IMR-90 (cell line): ENCODE results near the gene NDUFS2. TPM values are rescaled to one million over a fixed set of nuclear protein-coding genes. Genes with fewer than 3 reads are reported as not detected.

Experiments
- ATAC-seq: fragments of 200-7000 bp; cut with Tn5 transposase; 2 replicates; pipeline ENCODE4 v1.9.1; 2020; ENCODE audit warnings: low read depth, mild to moderate bottlenecking, moderate library complexity
- BruUV-seq: library from RNA; stranded (reverse); fragments of 400-500 nt; replicated peaks from 2 replicates; lab custom pipeline; 2021; lab: Mats Ljungman, UMichigan
- CTCF ChIA-PET: fragments of 300-600 bp; formaldehyde crosslinking; extraction: SDS; loops from one replicate; lab custom pipeline; 2021; ENCODE audit warnings: antibody characterized with exemption; lab: Yijun Ruan, JAX
- POLR2A ChIA-PET: fragments of 300-600 bp; sonication (Branson Sonifier 250); formaldehyde crosslinking; loops from one replicate; lab custom pipeline; 2022; ENCODE audit warnings: antibody characterized with exemption; ENCODE audit not compliant: unreplicated experiment; lab: Charles Lee
- DNase-seq: peaks from one replicate; pipeline ENCODE4 v3.0.0; 2013
- H2AFZ ChIP-seq: replicated peaks from 2 replicates; pipeline ENCODE3; 2013; ENCODE audit warnings: low read length, mild to moderate bottlenecking; ENCODE audit not compliant: poor library complexity
- H2AK5ac ChIP-seq: 2 replicates; pipeline ENCODE4 v1.6.1; 2013; ENCODE audit warnings: low read depth, low read length, inconsistent platforms
- H2AK9ac ChIP-seq: replicated peaks from 2 replicates; pipeline ENCODE3; 2013; ENCODE audit warnings: mild to moderate bottlenecking, low read depth, low read length, moderate library complexity; ENCODE audit not compliant: poor library complexity
- H2BK120ac ChIP-seq: 2 replicates; pipeline ENCODE4 v1.6.1; 2013; ENCODE audit warnings: low read depth, low read length, inconsistent platforms
- H2BK15ac ChIP-seq: 3 replicates; pipeline ENCODE4 v1.6.1; 2013; ENCODE audit warnings: low read depth, low read length, inconsistent platforms
- H2BK20ac ChIP-seq: 2 replicates; pipeline ENCODE4 v1.6.1; 2013; ENCODE audit warnings: low read depth, mild to moderate bottlenecking, inconsistent platforms, low read length, moderate library complexity
- H2BK5ac ChIP-seq: 2 replicates; pipeline ENCODE4 v1.6.1; 2013; ENCODE audit warnings: mild to moderate bottlenecking, low read depth, low read length, inconsistent platforms; ENCODE audit not compliant: poor library complexity, severe bottlenecking
- H3K14ac ChIP-seq: replicated peaks from 2 replicates; pipeline ENCODE4 v1.6.1; 2013; ENCODE audit warnings: low read depth, low read length, inconsistent platforms
- H3K18ac ChIP-seq: 2 replicates; pipeline ENCODE4 v1.6.1; 2013; ENCODE audit warnings: low read depth, low read length, control low read depth
- H3K23ac ChIP-seq: 2 replicates; pipeline ENCODE4 v1.6.1; 2013; ENCODE audit warnings: low read depth, low read length, inconsistent platforms
- H3K27ac ChIP-seq: 2 replicates; pipeline ENCODE4 v1.5.1; 2013; ENCODE audit warnings: mild to moderate bottlenecking, control low read depth, low read length; ENCODE audit not compliant: insufficient read depth
- H3K27me3 ChIP-seq: 2 replicates; pipeline ENCODE4 v1.6.1; 2013; ENCODE audit warnings: low read length; ENCODE audit not compliant: control insufficient read depth, insufficient read depth
- H3K36me3 ChIP-seq: 2 replicates; pipeline ENCODE4 v1.6.1; 2013; ENCODE audit warnings: low read length, mixed read lengths; ENCODE audit not compliant: control insufficient read depth, insufficient read depth
- H3K4ac ChIP-seq: 2 replicates; pipeline ENCODE4 v1.6.1; 2013; ENCODE audit warnings: low read depth, low read length, inconsistent platforms
- H3K4me1 ChIP-seq: 2 replicates; pipeline ENCODE4 v1.6.1; 2013; ENCODE audit warnings: low read length, mixed read lengths; ENCODE audit not compliant: control insufficient read depth, insufficient read depth
- H3K4me2 ChIP-seq: 2 replicates; pipeline ENCODE4 v1.6.1; 2013; ENCODE audit warnings: low read depth, mild to moderate bottlenecking, control low read depth, low read length, moderate library complexity
- H3K4me3 ChIP-seq: 2 replicates; pipeline ENCODE4 v1.5.1; 2013; ENCODE audit warnings: low read depth, mild to moderate bottlenecking, control low read depth, low read length, moderate library complexity; ENCODE audit not compliant: insufficient read depth
- H3K56ac ChIP-seq: 2 replicates; pipeline ENCODE4 v1.6.1; 2013; ENCODE audit warnings: low read length, inconsistent platforms; ENCODE audit not compliant: insufficient read depth; ENCODE audit errors: extremely low read depth
- H3K79me1 ChIP-seq, 2 experiments: 2 replicates each; pipeline ENCODE4 v1.6.1; 2013; ENCODE audit warnings: low read length in 2 of 2, inconsistent platforms in 1 of 2, low read depth in 1 of 2
- H3K9ac ChIP-seq: 2 replicates; pipeline ENCODE4 v1.6.1; 2013; ENCODE audit warnings: low read depth, low read length, control low read depth
- H3K9me1 ChIP-seq: 2 replicates; pipeline ENCODE4 v1.6.1; 2013; ENCODE audit warnings: low read length, inconsistent platforms; ENCODE audit not compliant: insufficient read depth
- H3K9me3 ChIP-seq: 2 replicates; pipeline ENCODE4 v1.6.1; 2013; ENCODE audit warnings: low read length; ENCODE audit not compliant: control insufficient read depth, insufficient read depth
- H4K20me1 ChIP-seq: 2 replicates; pipeline ENCODE4 v1.6.1; 2013; ENCODE audit warnings: low read length, inconsistent platforms; ENCODE audit not compliant: insufficient read depth
- H4K5ac ChIP-seq: 2 replicates; pipeline ENCODE4 v1.6.1; 2013; ENCODE audit warnings: mild to moderate bottlenecking, low read depth, low read length, control low read depth
- H4K8ac ChIP-seq, 2 experiments: 2 replicates each; pipeline ENCODE4 v1.6.1; 2013; ENCODE audit warnings: low read depth in 2 of 2, low read length in 2 of 2, control low read depth in 1 of 2, inconsistent platforms in 1 of 2
- H4K91ac ChIP-seq: 2 replicates; pipeline ENCODE4 v1.6.1; 2013; ENCODE audit warnings: low read depth, low read length, inconsistent platforms; ENCODE audit not compliant: insufficient read depth
- BHLHE40 ChIP-seq: fragments of 150-350 bp; IDR thresholded peaks from 2 replicates; pipeline ENCODE4 v1.6.1; 2016; ENCODE audit warnings: mild to moderate bottlenecking, low read depth, low read length
- MAZ ChIP-seq: IDR thresholded peaks from 2 replicates; pipeline ENCODE4 v1.6.1; 2012; ENCODE audit warnings: low read depth, mild to moderate bottlenecking, low read length, improper control_type of control experiment, moderate library complexity, borderline replicate concordance
- POLR2A ChIP-seq: IDR thresholded peaks from 2 replicates; pipeline ENCODE4 v1.6.1; 2012; ENCODE audit warnings: mild to moderate bottlenecking, low read depth, low read length
- RAD21 ChIP-seq: IDR thresholded peaks from 2 replicates; pipeline ENCODE4 v1.6.1; 2012; ENCODE audit warnings: low read length, improper control_type of control experiment
- RFX5 ChIP-seq: IDR thresholded peaks from 2 replicates; pipeline ENCODE4 v1.8.0; 2012; ENCODE audit warnings: low read depth, mild to moderate bottlenecking, low read length, moderate library complexity
- SMC3 ChIP-seq: fragments of 150-350 bp; IDR thresholded peaks from 2 replicates; pipeline ENCODE4 v1.6.1; 2016; ENCODE audit warnings: low read depth, mild to moderate bottlenecking, antibody characterized with exemption, low read length, moderate library complexity
- WGBS, 2 experiments: methylation state at CpG; one replicate each; pipeline versions ENCODE4 v1.1.5 to v1.1.7; 2013; ENCODE audit warnings: missing lambda C conversion rate in 2 of 2; ENCODE audit not compliant: insufficient read length in 1 of 2; ENCODE audit errors: extremely low coverage in 2 of 2; 5-methylcytosine and 5-hydroxymethylcytosine counted together
- dilution Hi-C: fragments of 300-500 bp; cut with HindIII; formaldehyde crosslinking; loops from one replicate; pipeline ENCODE4 v1.14.3; 2018; ENCODE audit warnings: low sequenced_read_pairs; ENCODE audit not compliant: unreplicated experiment
- in situ Hi-C: fragments of 300-500 bp; cut with MboI; formaldehyde crosslinking; loops from 3 replicates; pipeline ENCODE4 v1.14.3; 2019; ENCODE audit warnings: low sequenced_read_pairs, inconsistent platforms, mixed read lengths
- intact Hi-C: fragments of 100-400 bp; cut with micrococcal nuclease; formaldehyde crosslinking; loops from 2 replicates; pipeline ENCODE4 v1.10.0; 2022
- polyA plus RNA-seq, 3 experiments: library from polyadenylated mRNA; depleted of rRNA; stranded (reverse); fragments of >200 nt; gene quantifications; 2 replicates each; pipeline ENCODE4 v1.2.3, GENCODE V29; 2012; ENCODE audit warnings: low replicate concordance in 1 of 3
- total RNA-seq: library from RNA; depleted of rRNA; stranded (reverse); fragments of >200 nt; gene quantifications from 2 replicates; pipeline ENCODE4 v1.2.3, GENCODE V29; 2012
- TF ChIP-seq, protein P1 (sequence below): fragments of 150-350 bp; IDR thresholded peaks from 2 replicates; pipeline ENCODE4 v1.6.1; 2017; ENCODE audit warnings: mild to moderate bottlenecking, antibody characterized with exemption, low read length, low read depth
- TF ChIP-seq, protein P2 (sequence below): conservative IDR thresholded peaks from 2 replicates; pipeline ENCODE4 v1.5.1; 2012; ENCODE audit warnings: mild to moderate bottlenecking, low read depth, low read length, improper control_type of control experiment

NDUFS2 gene
- total and polyA plus RNA-seq, 2 of the 4 experiments (the other 2 are of a cell fraction) = 85.5 to 101 TPM

DNA sequence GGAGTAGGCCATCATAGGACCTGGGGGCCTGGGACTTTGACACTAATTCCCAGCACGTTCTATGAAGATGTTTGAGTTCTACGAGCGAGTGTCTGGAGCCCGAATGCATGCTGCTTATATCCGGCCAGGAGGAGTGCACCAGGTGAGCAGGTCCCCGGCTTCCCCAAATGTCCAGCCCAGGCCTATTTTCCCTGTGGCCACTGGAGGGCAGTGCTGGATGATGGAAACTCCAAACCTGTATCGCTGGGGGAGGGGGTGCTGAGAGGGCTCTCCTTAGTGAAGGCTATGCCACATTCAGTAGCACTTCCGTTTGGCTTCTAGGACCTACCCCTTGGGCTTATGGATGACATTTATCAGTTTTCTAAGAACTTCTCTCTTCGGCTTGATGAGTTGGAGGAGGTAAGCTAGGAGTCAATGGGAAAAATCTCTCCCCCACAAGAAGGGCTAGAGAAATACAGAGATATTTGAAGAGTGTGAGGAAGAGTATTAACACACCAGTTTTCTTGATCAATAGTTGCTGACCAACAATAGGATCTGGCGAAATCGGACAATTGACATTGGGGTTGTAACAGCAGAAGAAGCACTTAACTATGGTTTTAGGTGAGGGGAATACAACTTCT lies 7.7 kb downstream of the NDUFS2 start:
- Histone ChIP-seq H3K18ac (no peak overlapping the region), H4K20me1 (peaks cover 12% of the 10 kb centered on the region), H2BK5ac (no peak overlapping the region), H4K8ac (no peak overlapping the region), H3K4ac (no peak overlapping the region), H3K9ac (no peak overlapping the region), H3K56ac (no peak overlapping the region), H3K9me3 (no peaks in the 10 kb centered on the region), H3K4me1 (peaks cover 11% of the 10 kb centered on the region), H3K27me3 (no peaks in the 10 kb centered on the region), H3K14ac (no peak overlapping the region), H3K9me1 (peaks cover 4% of the 10 kb centered on the region; the same call in 1 of the 2 replicates), H4K91ac (no peak overlapping the region), H3K79me1 (peaks cover 14 to 32% of the 10 kb centered on the region in 2 experiments), H2AFZ (peak overlapping the region; percentile 27), H2BK15ac (no peak overlapping the region), H3K4me2 (no peak overlapping the region), H3K27ac (no peak overlapping the region), H2BK20ac (no peak overlapping the region), H4K5ac (no peak overlapping the region), H2AK5ac (no peak overlapping the region), H2AK9ac (no peak overlapping the region), H3K36me3 (peaks cover 47% of the 10 kb centered on the region), H3K4me3 (no peak overlapping the region), H2BK120ac (no peak overlapping the region), H3K23ac (no peak overlapping the region)
- dilution Hi-C loops = no loop called here
- in situ Hi-C loops = loop anchor here (10.0 kb wide), 1 partner anchor 535 kb away; the partner anchor contains the start of gene DUSP12
- DNase-seq = peak; percentile 67
- TF ChIP-seq RAD21 (peak; percentile 88), BHLHE40 (no peak), RFX5 (no peak), SMC3 (peak; percentile 80), MAZ (peak; percentile 62; the same call in 1 of the 2 replicates), POLR2A (0 out of 2 replicates have a peak, but pooled peaks have one; percentile 46)
- TF ChIP-seq, protein P1, sequence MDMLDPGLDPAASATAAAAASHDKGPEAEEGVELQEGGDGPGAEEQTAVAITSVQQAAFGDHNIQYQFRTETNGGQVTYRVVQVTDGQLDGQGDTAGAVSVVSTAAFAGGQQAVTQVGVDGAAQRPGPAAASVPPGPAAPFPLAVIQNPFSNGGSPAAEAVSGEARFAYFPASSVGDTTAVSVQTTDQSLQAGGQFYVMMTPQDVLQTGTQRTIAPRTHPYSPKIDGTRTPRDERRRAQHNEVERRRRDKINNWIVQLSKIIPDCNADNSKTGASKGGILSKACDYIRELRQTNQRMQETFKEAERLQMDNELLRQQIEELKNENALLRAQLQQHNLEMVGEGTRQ = no peak
- TF ChIP-seq, protein P2, sequence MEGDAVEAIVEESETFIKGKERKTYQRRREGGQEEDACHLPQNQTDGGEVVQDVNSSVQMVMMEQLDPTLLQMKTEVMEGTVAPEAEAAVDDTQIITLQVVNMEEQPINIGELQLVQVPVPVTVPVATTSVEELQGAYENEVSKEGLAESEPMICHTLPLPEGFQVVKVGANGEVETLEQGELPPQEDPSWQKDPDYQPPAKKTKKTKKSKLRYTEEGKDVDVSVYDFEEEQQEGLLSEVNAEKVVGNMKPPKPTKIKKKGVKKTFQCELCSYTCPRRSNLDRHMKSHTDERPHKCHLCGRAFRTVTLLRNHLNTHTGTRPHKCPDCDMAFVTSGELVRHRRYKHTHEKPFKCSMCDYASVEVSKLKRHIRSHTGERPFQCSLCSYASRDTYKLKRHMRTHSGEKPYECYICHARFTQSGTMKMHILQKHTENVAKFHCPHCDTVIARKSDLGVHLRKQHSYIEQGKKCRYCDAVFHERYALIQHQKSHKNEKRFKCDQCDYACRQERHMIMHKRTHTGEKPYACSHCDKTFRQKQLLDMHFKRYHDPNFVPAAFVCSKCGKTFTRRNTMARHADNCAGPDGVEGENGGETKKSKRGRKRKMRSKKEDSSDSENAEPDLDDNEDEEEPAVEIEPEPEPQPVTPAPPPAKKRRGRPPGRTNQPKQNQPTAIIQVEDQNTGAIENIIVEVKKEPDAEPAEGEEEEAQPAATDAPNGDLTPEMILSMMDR = peak; percentile 91
- WGBS, 2 experiments = 56% methylated on average over 4 of the region's 11 CpGs; no CpG with 5 or more reads in 1 of the 2 experiments
- intact Hi-C loops = no loop called here
- ChIA-PET POLR2A (no interaction called here), CTCF (interaction anchor here (0.6 to 2.7 kb wide), 2 partner anchors 16 to 220 kb away, joined by 3 to 20 read pairs; partner anchors contain the start of gene TOMM40L)
- BruUV-seq = TSS peak; percentile 47
- peak; percentile 87 for ATAC-seq
